ENCODE measurements around the gene LOC128125822.

DNA sequence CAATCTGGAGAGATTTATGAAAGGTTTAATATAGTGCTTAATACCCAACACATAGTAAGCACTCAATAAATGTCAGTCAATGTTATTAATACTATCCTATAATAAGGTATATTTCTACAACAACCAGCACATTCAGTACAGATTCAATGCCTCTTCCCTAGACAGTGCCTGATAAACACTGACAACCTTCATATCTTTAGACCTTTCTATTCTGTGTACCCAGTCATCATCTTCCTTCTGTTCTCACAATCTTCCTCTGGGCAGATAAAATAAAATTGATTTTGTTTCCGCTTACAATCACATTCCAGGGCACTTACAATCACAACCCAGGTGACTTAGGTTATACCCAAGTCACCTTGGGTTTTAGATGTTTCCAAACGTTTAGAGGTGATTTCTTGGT lies 11.0 kb upstream of the LOC128125822 start:
- no peak for TF ChIP-seq POLR2A (IDR thresholded peaks at IDR 0.05)
- TF ChIP-seq, protein P1, sequence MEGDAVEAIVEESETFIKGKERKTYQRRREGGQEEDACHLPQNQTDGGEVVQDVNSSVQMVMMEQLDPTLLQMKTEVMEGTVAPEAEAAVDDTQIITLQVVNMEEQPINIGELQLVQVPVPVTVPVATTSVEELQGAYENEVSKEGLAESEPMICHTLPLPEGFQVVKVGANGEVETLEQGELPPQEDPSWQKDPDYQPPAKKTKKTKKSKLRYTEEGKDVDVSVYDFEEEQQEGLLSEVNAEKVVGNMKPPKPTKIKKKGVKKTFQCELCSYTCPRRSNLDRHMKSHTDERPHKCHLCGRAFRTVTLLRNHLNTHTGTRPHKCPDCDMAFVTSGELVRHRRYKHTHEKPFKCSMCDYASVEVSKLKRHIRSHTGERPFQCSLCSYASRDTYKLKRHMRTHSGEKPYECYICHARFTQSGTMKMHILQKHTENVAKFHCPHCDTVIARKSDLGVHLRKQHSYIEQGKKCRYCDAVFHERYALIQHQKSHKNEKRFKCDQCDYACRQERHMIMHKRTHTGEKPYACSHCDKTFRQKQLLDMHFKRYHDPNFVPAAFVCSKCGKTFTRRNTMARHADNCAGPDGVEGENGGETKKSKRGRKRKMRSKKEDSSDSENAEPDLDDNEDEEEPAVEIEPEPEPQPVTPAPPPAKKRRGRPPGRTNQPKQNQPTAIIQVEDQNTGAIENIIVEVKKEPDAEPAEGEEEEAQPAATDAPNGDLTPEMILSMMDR (IDR thresholded peaks at IDR 0.05) = no peak

Measured in Peyer's patch (tissue), 4 donors.